HEK293 (cell line): Measurements from ENCODE around the gene PFKFB1.
A peak's percentile ranks its signal among the peaks of the same experiment; 100 is the strongest.

Source experiments
- CTCF ChIP-seq: fragments of 450-650 bp; formaldehyde crosslinking; IDR thresholded peaks from 2 replicates; pipeline ENCODE4 v1.5.1; 2016; ENCODE audit warnings: missing biosample characterization, missing genetic modification characterization
- GFI1B ChIP-seq: fragments of 450-650 bp; formaldehyde crosslinking; IDR thresholded peaks from 2 replicates; pipeline ENCODE4 v1.5.1; 2016; ENCODE audit warnings: missing biosample characterization, missing genetic modification characterization
- MZF1 ChIP-seq: fragments of 450-650 bp; formaldehyde crosslinking; IDR thresholded peaks from 2 replicates; pipeline ENCODE4 v1.5.1; 2017; ENCODE audit warnings: missing biosample characterization, missing genetic modification characterization, borderline replicate concordance
- REST ChIP-seq: fragments of 450-650 bp; formaldehyde crosslinking; IDR thresholded peaks from 2 replicates; pipeline ENCODE4 v1.5.1; 2016; ENCODE audit warnings: missing biosample characterization, missing genetic modification characterization
- SCRT1 ChIP-seq: fragments of 450-650 bp; formaldehyde crosslinking; IDR thresholded peaks from 2 replicates; pipeline ENCODE4 v1.5.1; 2016; ENCODE audit warnings: missing biosample characterization, missing genetic modification characterization, borderline replicate concordance
- TCF7L2 ChIP-seq: IDR thresholded peaks from 2 replicates; pipeline ENCODE4 v1.6.1; 2011; ENCODE audit warnings: low read depth, mild to moderate bottlenecking, inconsistent platforms, low read length, moderate library complexity, borderline replicate concordance
- ZBTB1 ChIP-seq: fragments of 450-650 bp; formaldehyde crosslinking; IDR thresholded peaks from 2 replicates; pipeline ENCODE4 v1.5.1; 2016; ENCODE audit warnings: missing biosample characterization, missing genetic modification characterization
- ZBTB49 ChIP-seq: fragments of 450-650 bp; formaldehyde crosslinking; IDR thresholded peaks from 2 replicates; pipeline ENCODE4 v1.5.1; 2016; ENCODE audit warnings: missing biosample characterization, missing genetic modification characterization, low read depth
- ZFP37 ChIP-seq: fragments of 450-650 bp; formaldehyde crosslinking; IDR thresholded peaks from 2 replicates; pipeline ENCODE4 v1.5.1; 2016; ENCODE audit warnings: missing biosample characterization, missing genetic modification characterization
- ZNF211 ChIP-seq: fragments of 450-650 bp; formaldehyde crosslinking; IDR thresholded peaks from 2 replicates; pipeline ENCODE4 v1.5.1; 2016; ENCODE audit warnings: low read depth, missing biosample characterization, missing genetic modification characterization
- ZNF274 ChIP-seq, 2 experiments: fragments of 200-500 bp in 1 of 2; fragments of 450-650 bp in 1 of 2; sonication (Bioruptor generic) in 1 of 2; formaldehyde crosslinking in 1 of 2; IDR thresholded peaks; 2 replicates each; pipeline versions ENCODE4 v1.5.1 to v1.6.1; 2014 to 2016; ENCODE audit warnings: borderline replicate concordance in 1 of 2, inconsistent platforms in 1 of 2, low read length in 1 of 2, missing biosample characterization in 1 of 2, missing genetic modification characterization in 1 of 2
- ZSCAN18 ChIP-seq: fragments of 450-650 bp; formaldehyde crosslinking; IDR thresholded peaks from 2 replicates; pipeline ENCODE4 v1.5.1; 2016; ENCODE audit warnings: missing biosample characterization, missing genetic modification characterization
- TF ChIP-seq, protein P1 (sequence below): fragments of 450-650 bp; formaldehyde crosslinking; IDR thresholded peaks from 2 replicates; pipeline ENCODE4 v1.5.1; 2016; ENCODE audit warnings: missing biosample characterization, missing genetic modification characterization

DNA sequence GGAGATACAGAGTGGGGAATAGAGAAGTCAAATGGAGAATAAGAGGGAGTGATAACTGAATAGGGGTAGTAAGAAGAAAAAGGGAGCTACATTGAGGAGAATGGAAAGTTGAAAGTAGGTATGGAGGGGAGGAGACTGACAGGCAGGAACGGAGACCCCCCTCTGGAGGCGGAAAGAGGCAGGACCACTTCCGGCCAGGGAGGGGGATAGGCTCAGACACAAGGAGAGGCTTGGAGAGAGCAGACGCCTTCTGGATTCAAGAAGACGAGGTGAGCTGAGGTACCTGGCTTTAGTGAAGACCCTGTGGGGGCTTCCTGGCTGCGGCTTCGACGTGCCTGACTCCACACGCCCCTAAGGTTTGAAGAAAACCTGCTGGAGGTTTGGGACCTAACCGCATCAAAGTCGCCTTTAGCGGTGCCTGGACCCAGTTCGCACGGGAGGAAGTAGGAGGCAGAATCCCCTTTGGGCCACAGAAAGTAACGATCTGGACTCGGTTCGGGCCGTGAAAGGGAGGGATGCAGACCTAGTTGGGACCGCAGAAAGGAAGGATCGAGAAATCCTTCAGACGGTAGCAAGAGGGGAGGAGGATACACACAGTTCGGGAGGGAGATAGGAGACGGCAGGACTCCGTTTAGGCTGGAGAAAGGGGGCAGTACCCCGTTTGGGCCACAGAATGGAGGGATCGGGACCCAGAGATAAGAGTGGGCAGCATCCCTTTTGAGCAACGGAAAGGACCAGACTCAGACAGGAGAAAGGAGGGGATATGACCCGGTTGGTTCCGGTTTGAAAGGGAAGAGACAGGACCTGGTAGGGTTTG lies 73.2 kb downstream of the PFKFB1 start, which contains the start of gene TRO:
- no peak; the same call in 1 of the 2 replicates for TF ChIP-seq CTCF (tag by site-specific recombination)
- no peak for TF ChIP-seq ZNF274 (IDR thresholded peaks at IDR 0.05; ENCODE audit: low read length)
- no peak for TF ChIP-seq ZNF274 (tag by site-specific recombination; IDR thresholded peaks at IDR 0.05; ENCODE audit: borderline replicate concordance)
- TF ChIP-seq ZNF211 (tag by site-specific recombination), result no peak
- no peak for TF ChIP-seq ZSCAN18
- no peak for TF ChIP-seq REST (tag by site-specific recombination)
- no peak for TF ChIP-seq ZBTB49 (tag by site-specific recombination)
- TF ChIP-seq, protein P1, sequence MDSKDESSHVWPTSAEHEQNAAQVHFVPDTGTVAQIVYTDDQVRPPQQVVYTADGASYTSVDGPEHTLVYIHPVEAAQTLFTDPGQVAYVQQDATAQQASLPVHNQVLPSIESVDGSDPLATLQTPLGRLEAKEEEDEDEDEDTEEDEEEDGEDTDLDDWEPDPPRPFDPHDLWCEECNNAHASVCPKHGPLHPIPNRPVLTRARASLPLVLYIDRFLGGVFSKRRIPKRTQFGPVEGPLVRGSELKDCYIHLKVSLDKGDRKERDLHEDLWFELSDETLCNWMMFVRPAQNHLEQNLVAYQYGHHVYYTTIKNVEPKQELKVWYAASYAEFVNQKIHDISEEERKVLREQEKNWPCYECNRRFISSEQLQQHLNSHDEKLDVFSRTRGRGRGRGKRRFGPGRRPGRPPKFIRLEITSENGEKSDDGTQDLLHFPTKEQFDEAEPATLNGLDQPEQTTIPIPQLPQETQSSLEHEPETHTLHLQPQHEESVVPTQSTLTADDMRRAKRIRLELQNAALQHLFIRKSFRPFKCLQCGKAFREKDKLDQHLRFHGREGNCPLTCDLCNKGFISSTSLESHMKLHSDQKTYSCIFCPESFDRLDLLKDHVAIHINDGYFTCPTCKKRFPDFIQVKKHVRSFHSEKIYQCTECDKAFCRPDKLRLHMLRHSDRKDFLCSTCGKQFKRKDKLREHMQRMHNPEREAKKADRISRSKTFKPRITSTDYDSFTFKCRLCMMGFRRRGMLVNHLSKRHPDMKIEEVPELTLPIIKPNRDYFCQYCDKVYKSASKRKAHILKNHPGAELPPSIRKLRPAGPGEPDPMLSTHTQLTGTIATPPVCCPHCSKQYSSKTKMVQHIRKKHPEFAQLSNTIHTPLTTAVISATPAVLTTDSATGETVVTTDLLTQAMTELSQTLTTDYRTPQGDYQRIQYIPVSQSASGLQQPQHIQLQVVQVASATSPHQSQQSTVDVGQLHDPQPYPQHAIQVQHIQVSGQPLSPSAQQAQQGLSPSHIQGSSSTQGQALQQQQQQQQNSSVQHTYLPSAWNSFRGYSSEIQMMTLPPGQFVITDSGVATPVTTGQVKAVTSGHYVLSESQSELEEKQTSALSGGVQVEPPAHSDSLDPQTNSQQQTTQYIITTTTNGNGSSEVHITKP (tag by site-specific recombination), result peak; percentile 78
- no peak for TF ChIP-seq MZF1
- TF ChIP-seq ZFP37 (tag by site-specific recombination), result no peak
- no peak for TF ChIP-seq GFI1B (tag by site-specific recombination)
- no peak for TF ChIP-seq ZBTB1 (tag by site-specific recombination)
- TF ChIP-seq SCRT1 (tag by site-specific recombination), result no peak
- TF ChIP-seq TCF7L2, result no peak
